ENCODE data around the gene SEMA6D.

SEMA6D gene

DNA sequence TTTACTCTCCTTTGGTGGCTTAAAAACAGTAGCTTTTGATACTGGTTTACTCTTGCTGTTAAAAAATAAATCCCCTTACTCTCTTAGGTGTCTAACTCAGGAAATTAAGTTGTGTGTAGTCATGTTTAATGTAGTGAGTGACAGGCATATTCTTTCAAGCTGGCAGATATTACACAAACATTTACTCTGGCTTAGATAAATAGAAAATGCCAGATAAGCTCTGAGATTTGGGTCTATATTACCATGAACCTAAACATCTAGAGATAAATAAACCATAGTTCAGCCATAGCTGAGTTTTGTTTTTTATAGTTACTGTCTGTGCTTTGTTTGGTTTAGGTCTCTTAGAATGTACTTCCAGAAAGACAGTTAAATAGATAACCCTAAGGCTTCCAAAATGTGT is 2.4 kb downstream of the SEMA6D start:
- TF ChIP-seq, protein P1, sequence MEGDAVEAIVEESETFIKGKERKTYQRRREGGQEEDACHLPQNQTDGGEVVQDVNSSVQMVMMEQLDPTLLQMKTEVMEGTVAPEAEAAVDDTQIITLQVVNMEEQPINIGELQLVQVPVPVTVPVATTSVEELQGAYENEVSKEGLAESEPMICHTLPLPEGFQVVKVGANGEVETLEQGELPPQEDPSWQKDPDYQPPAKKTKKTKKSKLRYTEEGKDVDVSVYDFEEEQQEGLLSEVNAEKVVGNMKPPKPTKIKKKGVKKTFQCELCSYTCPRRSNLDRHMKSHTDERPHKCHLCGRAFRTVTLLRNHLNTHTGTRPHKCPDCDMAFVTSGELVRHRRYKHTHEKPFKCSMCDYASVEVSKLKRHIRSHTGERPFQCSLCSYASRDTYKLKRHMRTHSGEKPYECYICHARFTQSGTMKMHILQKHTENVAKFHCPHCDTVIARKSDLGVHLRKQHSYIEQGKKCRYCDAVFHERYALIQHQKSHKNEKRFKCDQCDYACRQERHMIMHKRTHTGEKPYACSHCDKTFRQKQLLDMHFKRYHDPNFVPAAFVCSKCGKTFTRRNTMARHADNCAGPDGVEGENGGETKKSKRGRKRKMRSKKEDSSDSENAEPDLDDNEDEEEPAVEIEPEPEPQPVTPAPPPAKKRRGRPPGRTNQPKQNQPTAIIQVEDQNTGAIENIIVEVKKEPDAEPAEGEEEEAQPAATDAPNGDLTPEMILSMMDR (IDR thresholded peaks at IDR 0.05) = no peak

DNA sequence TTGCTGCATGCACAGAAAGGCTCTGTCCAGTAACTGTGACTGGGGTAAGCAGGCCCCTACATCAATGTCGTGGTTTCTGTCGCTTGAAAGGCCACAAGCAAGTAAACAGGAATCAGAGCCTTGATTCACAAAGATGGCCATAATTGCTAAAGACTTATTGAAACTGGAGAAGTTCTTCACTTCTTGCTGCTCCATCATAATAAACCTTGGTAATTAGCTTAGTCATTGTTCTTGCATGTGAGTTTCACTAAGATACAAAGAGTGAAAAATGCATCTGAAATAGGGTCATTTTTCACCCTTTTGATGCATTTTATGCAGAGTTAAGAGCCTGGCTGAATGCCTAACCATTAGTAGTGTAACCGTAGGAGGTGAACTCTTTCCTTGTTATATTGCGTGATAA is 3.2 kb downstream of the SEMA6D start:
- TF ChIP-seq, protein P1 (IDR thresholded peaks at IDR 0.05) = no peak

DNA sequence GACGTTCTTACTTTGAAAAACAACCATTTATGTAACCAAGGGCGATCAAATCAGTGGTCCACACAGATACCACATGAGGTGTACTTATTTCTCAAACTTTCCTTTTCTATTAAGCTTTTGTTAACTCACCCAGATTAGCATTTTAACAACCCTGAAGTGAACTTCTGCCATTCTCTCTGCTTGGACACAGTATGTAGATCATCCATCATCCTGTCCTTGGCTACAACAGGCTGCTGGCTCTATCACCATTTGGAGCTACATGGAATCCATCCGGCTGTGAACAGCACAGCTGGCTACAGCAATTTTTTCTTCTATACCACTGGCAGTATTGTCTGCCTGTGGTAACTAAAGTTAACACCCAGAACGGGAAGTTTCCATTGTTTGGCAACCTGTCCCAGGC is 4.4 kb downstream of the SEMA6D start:
- TF ChIP-seq, protein P1 (IDR thresholded peaks at IDR 0.05) = no peak

DNA sequence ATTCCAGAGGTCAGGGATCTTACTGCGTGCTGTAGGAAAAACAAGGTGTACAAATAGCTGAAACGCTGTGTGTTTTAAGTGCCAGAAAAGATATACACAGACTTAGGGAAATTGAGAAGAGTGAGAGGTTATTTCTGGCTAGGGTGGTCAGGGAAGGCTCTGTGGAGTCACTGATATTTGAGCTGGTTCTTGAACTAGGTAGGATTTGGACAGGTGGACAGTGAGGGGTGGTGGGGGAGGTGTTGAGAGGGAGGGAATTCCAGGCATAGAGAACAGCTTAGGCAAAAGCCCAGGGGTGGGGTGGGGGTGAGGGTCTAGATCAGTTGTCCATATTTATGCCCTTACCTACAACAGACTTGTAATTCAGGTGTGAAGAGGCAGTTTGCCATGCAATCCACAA is 7.0 kb downstream of the SEMA6D start:
- TF ChIP-seq, protein P1 (IDR thresholded peaks at IDR 0.05) = no peak

DNA sequence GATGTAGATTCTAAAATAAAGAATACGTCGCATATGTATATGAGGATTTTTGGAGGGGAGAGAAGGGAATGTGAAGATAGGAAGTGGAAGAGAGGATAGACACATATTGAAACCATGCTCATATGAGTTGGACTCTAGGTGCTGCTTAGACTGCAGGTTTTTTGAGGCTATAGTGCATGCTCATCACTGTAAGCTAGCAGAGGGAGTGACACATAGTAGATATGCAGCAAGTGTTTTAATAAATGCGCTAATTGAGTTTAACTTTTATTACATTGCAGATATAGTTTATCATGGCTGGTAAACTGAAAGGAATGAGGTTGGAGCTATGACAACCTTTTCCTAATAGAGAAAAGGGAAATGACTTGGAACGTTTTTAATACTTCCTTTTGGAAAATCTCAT is 7.7 kb downstream of the SEMA6D start:
- TF ChIP-seq, protein P1 (IDR thresholded peaks at IDR 0.05) = no peak

DNA sequence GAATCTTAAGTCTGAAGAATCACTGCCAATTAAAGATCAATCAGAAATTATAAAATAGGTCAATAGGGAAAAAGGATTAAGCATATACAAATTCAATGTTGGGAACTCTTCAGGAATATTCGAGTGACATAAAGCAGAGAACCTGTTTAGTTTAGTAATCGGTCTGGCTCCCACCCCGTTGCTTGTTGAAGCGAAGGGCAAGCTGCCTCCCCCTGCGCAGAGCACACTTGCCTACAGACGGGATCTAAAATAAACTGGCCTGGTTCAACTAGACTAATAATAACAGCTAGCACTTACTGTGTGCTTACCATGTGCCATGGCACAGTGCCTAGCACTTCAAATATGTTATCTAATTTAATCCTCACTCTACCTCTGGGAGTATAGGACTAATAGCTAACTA is 8.6 kb downstream of the SEMA6D start:
- TF ChIP-seq, protein P1 (IDR thresholded peaks at IDR 0.05) = no peak

DNA sequence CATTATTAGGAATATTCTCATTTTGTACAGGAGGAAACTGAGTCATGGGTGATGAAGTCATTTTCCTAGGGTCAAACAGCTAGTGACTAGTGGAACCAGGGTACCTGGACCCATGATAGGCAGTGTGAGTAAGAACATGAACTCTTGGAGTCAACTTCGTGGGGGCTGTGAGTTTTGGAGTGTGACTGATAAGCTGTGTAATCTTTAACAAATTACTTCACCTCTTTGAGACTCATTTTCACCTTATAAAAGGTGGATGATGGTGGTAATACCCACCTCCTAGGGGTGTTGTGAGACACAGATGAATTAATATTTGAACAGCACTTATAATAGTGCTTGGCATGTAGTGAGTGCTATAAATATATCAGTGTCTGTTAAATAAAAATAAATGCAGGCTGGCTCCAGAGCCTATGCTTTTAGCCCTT is 9.1 kb downstream of the SEMA6D start:
- TF ChIP-seq, protein P1 (IDR thresholded peaks at IDR 0.05) = no peak

DNA sequence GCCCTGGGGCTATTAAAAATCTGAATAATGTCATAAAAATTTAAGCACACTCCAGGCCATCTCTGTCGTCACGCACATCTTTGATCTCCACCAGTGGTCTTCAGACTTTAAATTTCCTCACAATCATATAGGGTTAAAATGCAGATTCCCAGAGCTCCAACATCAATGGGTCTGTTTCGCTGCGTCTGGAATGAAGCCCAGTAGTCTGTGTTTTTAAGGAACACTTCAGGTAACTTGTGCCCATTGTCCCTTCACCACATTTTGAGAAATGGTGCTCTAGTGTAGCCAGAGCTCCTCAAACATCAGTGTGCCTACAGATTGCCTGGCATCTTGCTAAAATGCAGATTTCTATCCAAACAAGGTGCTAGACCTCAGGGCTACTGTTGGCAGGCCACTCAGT is 9.8 kb downstream of the SEMA6D start:
- TF ChIP-seq, protein P1 (IDR thresholded peaks at IDR 0.05) = no peak
